ENCODE results near the gene FSCN2.

Gene FSCN2

DNA sequence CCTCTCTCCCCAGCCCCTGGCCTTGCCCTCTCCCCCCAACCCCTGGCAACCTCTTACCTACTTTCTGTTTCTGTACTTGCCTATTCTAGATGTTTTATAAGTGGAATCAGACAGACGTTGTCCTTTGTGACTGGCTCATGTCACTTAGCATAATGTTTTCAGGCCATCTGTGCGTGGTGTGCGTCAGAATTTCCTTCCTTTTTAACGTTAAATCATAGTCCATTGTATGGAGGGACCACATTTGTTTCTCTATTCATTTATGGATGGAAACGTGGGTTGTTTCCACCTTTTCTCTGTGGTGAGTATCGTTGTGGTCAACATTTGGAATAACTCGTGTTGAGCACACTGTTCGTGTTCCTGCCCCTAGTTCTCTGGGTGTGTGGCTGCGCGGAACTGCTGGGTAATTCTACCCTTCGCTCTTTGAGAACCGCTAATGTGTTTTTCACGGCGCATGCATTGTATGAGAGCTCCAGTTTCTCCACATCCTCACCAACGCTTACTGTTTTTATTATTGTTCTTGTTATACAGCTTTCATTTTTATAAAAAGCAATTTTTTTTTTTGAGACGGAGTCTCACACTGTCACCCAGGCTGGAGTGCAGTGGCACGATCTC, 41.9 kb upstream of the FSCN2 start:
- Histone ChIP-seq H3K36me3 (ENCODE audit: control insufficient read depth, insufficient read depth, low read length) (no peaks in the 10 kb centered on the region), H2BK5ac (ENCODE audit: low read length) (no peak overlapping the region), H2AK5ac (ENCODE audit: low read length) (no peak overlapping the region), H3K79me2 (ENCODE audit: control insufficient read depth, insufficient read depth, low read length) (no peaks in the 10 kb centered on the region), H3K27me3 (ENCODE audit: insufficient read depth, low read length, poor library complexity) (no peaks in the 10 kb centered on the region), H4K5ac (ENCODE audit: low read length) (no peak overlapping the region), H3K56ac (ENCODE audit: low read length) (no peak overlapping the region), H3K27ac (ENCODE audit: low read depth, low read length) (no peak overlapping the region), H3K4me1 (ENCODE audit: control insufficient read depth, low read depth, low read length) (no peaks in the 10 kb centered on the region), H3K4ac (ENCODE audit: low read depth, low read length) (no peak overlapping the region), H2BK120ac (ENCODE audit: low read depth, low read length) (no peak overlapping the region), H4K8ac (ENCODE audit: low read depth, low read length) (no peak overlapping the region), H3K4me3 (ENCODE audit: low read length) (no peak overlapping the region), H3K9ac (ENCODE audit: low read length) (no peak overlapping the region), H3K18ac (ENCODE audit: low read length) (no peak overlapping the region), H2BK15ac (replicated peaks; ENCODE audit: low read depth) (no peak overlapping the region), H3K4me2 (ENCODE audit: low read length) (no peak overlapping the region), H3K23ac (ENCODE audit: low read length) (no peak overlapping the region), H3K79me1 (ENCODE audit: low read length) (no peaks in the 10 kb centered on the region)
- no peak for DNase-seq
- no CpG with 5 or more reads among the region's 17 CpGs for WGBS (ENCODE audit: extremely low coverage, insufficient coverage, low lambda C conversion rate)

DNA sequence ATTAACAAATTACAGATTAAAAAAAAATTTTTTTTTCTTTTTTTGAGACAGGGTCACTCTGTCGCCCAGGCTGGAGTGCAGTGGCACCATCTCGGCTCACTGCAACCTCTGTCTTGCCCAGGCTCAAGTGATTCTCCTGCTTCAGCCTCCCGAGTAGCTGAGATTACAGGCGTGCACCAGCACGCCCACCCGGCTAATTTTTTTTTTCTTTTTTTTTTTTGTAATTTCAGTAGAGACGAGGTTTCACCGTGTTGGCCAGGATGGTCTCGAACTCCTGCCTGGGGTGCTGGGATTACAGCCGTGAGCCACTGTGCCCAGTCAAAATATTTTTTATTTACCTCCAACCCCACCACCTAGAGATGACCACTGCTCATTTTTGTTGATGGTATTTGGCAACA, 41.1 kb upstream of the FSCN2 start:
- no peaks in the 10 kb centered on the region for H3K79me2 ChIP-seq (ENCODE audit: control insufficient read depth, insufficient read depth, low read length)
- H3K4me1 ChIP-seq (ENCODE audit: control insufficient read depth, low read depth, low read length) = no peaks in the 10 kb centered on the region
- H3K18ac ChIP-seq (ENCODE audit: low read length) = no peak overlapping the region
- no peak overlapping the region for H3K4ac ChIP-seq (ENCODE audit: low read depth, low read length)
- no CpG with 5 or more reads among the region's 10 CpGs for WGBS (ENCODE audit: extremely low coverage, insufficient coverage, low lambda C conversion rate)
- H4K5ac ChIP-seq (ENCODE audit: low read length) = no peak overlapping the region
- no peak overlapping the region for H3K4me2 ChIP-seq (ENCODE audit: low read length)
- no peaks in the 10 kb centered on the region for H3K27me3 ChIP-seq (ENCODE audit: insufficient read depth, low read length, poor library complexity)
- no peak overlapping the region for H2BK15ac ChIP-seq (replicated peaks; ENCODE audit: low read depth)
- peak overlapping the region; percentile 84 for H3K56ac ChIP-seq (ENCODE audit: low read length)
- no peak overlapping the region for H2BK5ac ChIP-seq (ENCODE audit: low read length)
- H4K8ac ChIP-seq (ENCODE audit: low read depth, low read length) = peak overlapping the region; percentile 30
- no peak overlapping the region for H2BK120ac ChIP-seq (ENCODE audit: low read depth, low read length)
- no peak overlapping the region for H3K27ac ChIP-seq (ENCODE audit: low read depth, low read length)
- peak overlapping the region; percentile 68 for H3K9ac ChIP-seq (ENCODE audit: low read length)
- no peak overlapping the region for H3K4me3 ChIP-seq (ENCODE audit: low read length)
- H2AK5ac ChIP-seq (ENCODE audit: low read length) = no peak overlapping the region
- no peaks in the 10 kb centered on the region for H3K79me1 ChIP-seq (ENCODE audit: low read length)
- H3K23ac ChIP-seq (ENCODE audit: low read length) = no peak overlapping the region
- no peak for DNase-seq
- no peaks in the 10 kb centered on the region for H3K36me3 ChIP-seq (ENCODE audit: control insufficient read depth, insufficient read depth, low read length)

DNA sequence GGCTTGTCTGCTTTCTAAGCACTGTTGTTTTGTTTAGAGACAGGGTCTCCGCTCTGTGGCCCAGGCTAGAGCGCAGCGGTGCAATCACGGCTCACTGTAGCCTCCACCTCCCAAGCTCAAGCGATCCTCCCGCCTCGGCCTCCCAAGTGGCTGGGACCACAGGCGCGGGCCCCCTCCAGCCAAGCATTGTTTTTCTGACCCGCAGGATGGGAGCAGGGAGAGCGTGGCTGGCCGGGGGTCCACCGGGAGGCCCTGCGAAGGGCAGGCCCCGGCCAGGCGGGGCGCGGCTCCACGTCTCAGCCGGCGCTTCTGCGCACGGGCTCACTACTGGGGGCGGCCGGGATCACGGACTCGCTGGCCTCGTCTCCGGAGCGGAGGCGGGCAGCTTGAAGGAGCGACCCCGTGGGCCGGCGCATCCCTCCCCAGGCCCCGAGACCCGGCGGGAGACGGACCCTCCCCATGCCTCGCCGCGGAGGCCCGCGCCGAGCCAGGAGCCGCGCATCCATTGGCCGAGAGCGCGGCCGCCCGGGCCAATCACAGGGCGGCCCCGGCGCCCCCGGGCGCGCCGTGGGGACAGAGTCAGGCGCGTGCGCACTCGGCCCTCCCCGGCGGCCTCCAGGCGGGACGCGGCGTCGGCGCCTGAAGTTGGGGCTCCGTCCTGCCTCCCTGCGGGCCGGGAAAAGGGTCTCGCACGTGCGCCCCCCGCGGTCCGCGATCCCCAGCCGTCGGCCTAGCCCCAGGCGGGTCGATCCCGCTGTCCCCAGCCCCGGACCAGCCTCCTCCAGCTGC, 40.5 kb upstream of the FSCN2 start:
- peak overlapping the region; percentile 60 for H3K4me2 ChIP-seq (ENCODE audit: low read length)
- no peaks in the 10 kb centered on the region for H3K36me3 ChIP-seq (ENCODE audit: control insufficient read depth, insufficient read depth, low read length)
- no peaks in the 10 kb centered on the region for H3K79me2 ChIP-seq (ENCODE audit: control insufficient read depth, insufficient read depth, low read length)
- no peak overlapping the region for H2BK15ac ChIP-seq (replicated peaks; ENCODE audit: low read depth)
- peak overlapping the region; percentile 89 for H3K18ac ChIP-seq (ENCODE audit: low read length)
- peak overlapping the region; percentile 27 for H3K27ac ChIP-seq (ENCODE audit: low read depth, low read length)
- no peaks in the 10 kb centered on the region for H3K79me1 ChIP-seq (ENCODE audit: low read length)
- peak overlapping the region; percentile 94 for H4K8ac ChIP-seq (ENCODE audit: low read depth, low read length)
- peak; percentile 75 for DNase-seq
- H3K4ac ChIP-seq (ENCODE audit: low read depth, low read length) = peak overlapping the region; percentile 49
- H3K9ac ChIP-seq (ENCODE audit: low read length) = peak overlapping the region; percentile 75
- no peak overlapping the region for H3K4me3 ChIP-seq (ENCODE audit: low read length)
- H2BK5ac ChIP-seq (ENCODE audit: low read length) = no peak overlapping the region
- H3K27me3 ChIP-seq (ENCODE audit: insufficient read depth, low read length, poor library complexity) = no peaks in the 10 kb centered on the region
- H2BK120ac ChIP-seq (ENCODE audit: low read depth, low read length) = peak overlapping the region; percentile 11
- H4K5ac ChIP-seq (ENCODE audit: low read length) = no peak overlapping the region
- WGBS (ENCODE audit: extremely low coverage, insufficient coverage, low lambda C conversion rate) = no CpG with 5 or more reads among the region's 87 CpGs
- H2AK5ac ChIP-seq (ENCODE audit: low read length) = no peak overlapping the region
- no peak overlapping the region for H3K23ac ChIP-seq (ENCODE audit: low read length)
- no peaks in the 10 kb centered on the region for H3K4me1 ChIP-seq (ENCODE audit: control insufficient read depth, low read depth, low read length)
- H3K56ac ChIP-seq (ENCODE audit: low read length) = peak overlapping the region; percentile 85

DNA sequence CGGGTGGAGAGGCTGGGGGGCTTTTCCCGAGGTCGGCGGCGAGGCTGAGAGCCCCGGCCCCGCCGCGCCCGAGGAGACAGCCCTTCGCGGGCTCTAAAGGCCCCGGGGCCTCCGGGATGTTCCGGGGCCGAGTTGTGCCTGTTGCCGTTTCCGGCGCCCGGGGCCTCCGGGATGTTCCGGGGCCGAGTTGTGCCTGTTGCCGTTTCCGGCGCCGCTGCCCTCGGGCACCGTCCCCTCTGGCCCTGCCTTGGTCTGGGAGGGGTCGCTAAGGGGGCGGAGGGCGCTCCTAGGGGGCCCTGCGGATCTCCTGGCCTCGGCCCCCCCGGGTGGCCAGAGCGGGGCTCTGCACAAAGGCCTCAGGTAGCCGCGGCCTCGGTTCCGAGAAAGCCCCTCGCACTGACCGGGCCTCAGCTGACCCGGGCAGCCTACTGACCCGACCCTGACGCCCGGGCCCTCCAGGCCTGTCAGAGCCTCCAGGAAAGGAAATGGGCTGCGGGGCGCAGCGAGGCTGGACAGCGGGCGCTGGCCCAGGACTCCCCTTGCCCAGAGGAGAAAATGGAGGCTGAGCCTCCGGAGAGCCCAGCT, 39.8 kb upstream of the FSCN2 start:
- H3K27ac ChIP-seq (ENCODE audit: low read depth, low read length) = peak overlapping the region; percentile 27
- no peak for DNase-seq

DNA sequence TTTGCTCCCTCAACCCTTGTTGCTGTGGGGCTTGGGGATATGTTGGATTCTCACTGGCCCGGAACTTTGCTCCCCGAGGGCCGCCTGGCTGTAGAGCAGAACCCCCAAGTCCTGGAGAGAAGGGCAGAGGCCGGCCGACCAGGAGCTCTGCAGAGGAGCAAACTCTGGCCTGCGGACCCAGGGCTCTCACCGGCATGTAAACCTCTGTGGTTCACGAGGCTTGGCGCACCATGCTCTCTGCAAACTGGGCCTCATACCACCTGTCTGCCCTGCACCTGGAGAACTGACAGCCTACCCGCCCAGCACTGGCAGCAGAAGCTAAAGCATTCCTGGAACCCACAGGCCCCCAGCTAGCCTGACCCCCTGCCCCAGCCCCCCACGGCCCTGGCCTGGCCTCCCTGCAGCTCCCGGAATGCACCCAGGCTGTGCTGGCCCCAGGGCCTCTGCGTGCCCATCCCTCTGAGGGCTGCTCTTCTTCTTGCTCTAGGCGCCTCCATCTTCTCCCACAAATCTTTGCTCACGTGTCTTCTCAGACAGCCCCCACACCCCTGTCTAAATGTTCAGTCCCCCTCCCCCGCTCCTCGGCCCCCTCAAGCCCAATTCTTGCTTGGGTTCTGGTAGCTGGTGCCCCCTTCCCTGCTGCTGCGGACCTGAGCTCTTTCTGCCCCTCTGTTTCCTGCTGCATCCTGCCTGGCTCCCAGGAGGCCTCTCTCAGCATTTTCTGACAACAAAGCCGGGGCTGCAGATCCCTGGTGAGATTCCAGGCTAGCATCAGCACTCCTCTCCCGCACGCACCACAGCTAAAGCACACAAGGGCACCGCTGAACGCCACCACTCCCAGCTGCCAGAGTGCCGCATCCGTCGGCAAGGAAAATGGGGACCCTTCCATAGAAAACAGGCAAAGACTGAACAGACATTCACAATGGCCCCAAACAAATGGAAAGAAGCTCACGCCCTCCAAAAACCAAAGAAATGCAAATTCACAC, 38.9 kb upstream of the FSCN2 start:
- no peak overlapping the region for H3K4me2 ChIP-seq (ENCODE audit: low read length)
- no CpG with 5 or more reads among the region's 27 CpGs for WGBS (ENCODE audit: extremely low coverage, insufficient coverage, low lambda C conversion rate)
- H3K4me1 ChIP-seq (ENCODE audit: control insufficient read depth, low read depth, low read length) = no peaks in the 10 kb centered on the region
- H3K4ac ChIP-seq (ENCODE audit: low read depth, low read length) = no peak overlapping the region
- H3K36me3 ChIP-seq (ENCODE audit: control insufficient read depth, insufficient read depth, low read length) = no peaks in the 10 kb centered on the region
- H3K56ac ChIP-seq (ENCODE audit: low read length) = peak overlapping the region; percentile 25
- H3K79me1 ChIP-seq (ENCODE audit: low read length) = no peaks in the 10 kb centered on the region
- no peaks in the 10 kb centered on the region for H3K79me2 ChIP-seq (ENCODE audit: control insufficient read depth, insufficient read depth, low read length)
- H3K18ac ChIP-seq (ENCODE audit: low read length) = no peak overlapping the region
- no peak for DNase-seq
- H3K27me3 ChIP-seq (ENCODE audit: insufficient read depth, low read length, poor library complexity) = no peaks in the 10 kb centered on the region
- H3K9ac ChIP-seq (ENCODE audit: low read length) = no peak overlapping the region
- H4K8ac ChIP-seq (ENCODE audit: low read depth, low read length) = no peak overlapping the region
- H4K5ac ChIP-seq (ENCODE audit: low read length) = no peak overlapping the region
- H2BK5ac ChIP-seq (ENCODE audit: low read length) = no peak overlapping the region
- H3K27ac ChIP-seq (ENCODE audit: low read depth, low read length) = no peak overlapping the region
- no peak overlapping the region for H2AK5ac ChIP-seq (ENCODE audit: low read length)
- no peak overlapping the region for H2BK120ac ChIP-seq (ENCODE audit: low read depth, low read length)
- H3K4me3 ChIP-seq (ENCODE audit: low read length) = no peak overlapping the region
- H3K23ac ChIP-seq (ENCODE audit: low read length) = no peak overlapping the region
- no peak overlapping the region for H2BK15ac ChIP-seq (replicated peaks; ENCODE audit: low read depth)

More for the DNA sequence above, 39.8 kb upstream of the FSCN2 start:
- Histone ChIP-seq H3K4me1 (ENCODE audit: control insufficient read depth, low read depth, low read length) (no peaks in the 10 kb centered on the region), H3K79me2 (ENCODE audit: control insufficient read depth, insufficient read depth, low read length) (no peaks in the 10 kb centered on the region), H3K23ac (ENCODE audit: low read length) (no peak overlapping the region), H3K9ac (ENCODE audit: low read length) (peak overlapping the region; percentile 75), H2BK120ac (ENCODE audit: low read depth, low read length) (no peak overlapping the region), H2AK5ac (ENCODE audit: low read length) (no peak overlapping the region), H4K8ac (ENCODE audit: low read depth, low read length) (peak overlapping the region; percentile 94), H4K5ac (ENCODE audit: low read length) (no peak overlapping the region), H2BK15ac (replicated peaks; ENCODE audit: low read depth) (no peak overlapping the region), H3K18ac (ENCODE audit: low read length) (peak overlapping the region; percentile 89), H3K4me3 (ENCODE audit: low read length) (no peak overlapping the region), H2BK5ac (ENCODE audit: low read length) (no peak overlapping the region), H3K4ac (ENCODE audit: low read depth, low read length) (peak overlapping the region; percentile 49), H3K79me1 (ENCODE audit: low read length) (no peaks in the 10 kb centered on the region), H3K56ac (ENCODE audit: low read length) (peak overlapping the region; percentile 85), H3K4me2 (ENCODE audit: low read length) (peak overlapping the region; percentile 60), H3K27me3 (ENCODE audit: insufficient read depth, low read length, poor library complexity) (no peaks in the 10 kb centered on the region), H3K36me3 (ENCODE audit: control insufficient read depth, insufficient read depth, low read length) (no peaks in the 10 kb centered on the region)
- WGBS (ENCODE audit: extremely low coverage, insufficient coverage, low lambda C conversion rate) = no CpG with 5 or more reads among the region's 52 CpGs
